Muscle of leg (tissue), 11 donors: Measurements from ENCODE around the gene ANP32A. TPM values are rescaled to one million over a fixed set of nuclear protein-coding genes. Genes with fewer than 3 reads are reported as not detected.

ENCODE experiments used
- DNase-seq: peaks from one replicate; pipeline ENCODE4 v3.0.0; 2013
- H3K27ac ChIP-seq: one replicate; pipeline ENCODE4 v1.5.1; 2013; ENCODE audit warnings: mild to moderate bottlenecking, low read length, control low read depth
- H3K27me3 ChIP-seq: one replicate; pipeline ENCODE4 v1.6.1; 2013; ENCODE audit warnings: low read length; ENCODE audit not compliant: control insufficient read depth, insufficient read depth
- H3K36me3 ChIP-seq: one replicate; pipeline ENCODE4 v1.6.1; 2013; ENCODE audit warnings: low read length; ENCODE audit not compliant: control insufficient read depth, insufficient read depth
- H3K4me1 ChIP-seq: one replicate; pipeline ENCODE4 v1.6.1; 2013; ENCODE audit warnings: low read length; ENCODE audit not compliant: control insufficient read depth, insufficient read depth
- H3K4me3 ChIP-seq: one replicate; pipeline ENCODE4 v1.5.1; 2013; ENCODE audit warnings: low read length, control low read depth
- H3K9me3 ChIP-seq: replicated peaks from 2 replicates; pipeline ENCODE4 v1.6.1; 2013; ENCODE audit warnings: low read depth, low read length; ENCODE audit not compliant: control insufficient read depth
- WGBS: methylation state at CpG from one replicate; pipeline ENCODE4 v1.1.5; 2013; ENCODE audit warnings: missing lambda C conversion rate; ENCODE audit not compliant: insufficient coverage; 5-methylcytosine and 5-hydroxymethylcytosine counted together
- polyA plus RNA-seq, 8 donors: library from polyadenylated mRNA; unstranded; fragments of 120-200 nt; gene quantifications; one replicate each; pipeline versions ENCODE4 v1.2.1 to v1.2.3, GENCODE V29; 2013; ENCODE audit warnings: inconsistent platforms in 1 of 8, low replicate concordance in 1 of 8; ENCODE audit not compliant: insufficient read length in 8 of 8, insufficient read depth in 1 of 8
- total RNA-seq: library from RNA; stranded (reverse); fragments of 120-200 nt; gene quantifications from one replicate; pipeline ENCODE4 v1.2.4, GENCODE V29; 2013

Gene ANP32A
- total and polyA plus RNA-seq, 9 donors: 64.1 to 213 (median 177) TPM

GRCh38 chr15:68733666-68734065 is 87.0 kb downstream of the ANP32A start:
- no peak overlapping the region for H3K27ac ChIP-seq
- peaks cover 23% of the 10 kb centered on the region for H3K4me1 ChIP-seq
- no peaks in the 10 kb centered on the region for H3K9me3 ChIP-seq
- 29% methylated on average over 5 of the region's 6 CpGs for WGBS
- no peak overlapping the region for H3K4me3 ChIP-seq
- no peaks in the 10 kb centered on the region for H3K36me3 ChIP-seq
- peak; percentile 21 for DNase-seq
- no peaks in the 10 kb centered on the region for H3K27me3 ChIP-seq

GRCh38 chr15:68732451-68732850 is 88.2 kb downstream of the ANP32A start:
- peaks cover 23% of the 10 kb centered on the region for H3K4me1 ChIP-seq
- H3K4me3 ChIP-seq: no peak overlapping the region
- no peak overlapping the region for H3K27ac ChIP-seq
- no peaks in the 10 kb centered on the region for H3K27me3 ChIP-seq
- no peaks in the 10 kb centered on the region for H3K36me3 ChIP-seq
- no peaks in the 10 kb centered on the region for H3K9me3 ChIP-seq
- no peak for DNase-seq
- WGBS: 93% methylated on average over 2 of the region's 2 CpGs

GRCh38 chr15:68730976-68731897 is 89.5 kb downstream of the ANP32A start:
- no peaks in the 10 kb centered on the region for H3K27me3 ChIP-seq
- no peaks in the 10 kb centered on the region for H3K36me3 ChIP-seq
- no peak overlapping the region for H3K4me3 ChIP-seq
- peak overlapping the region; percentile 79 for H3K27ac ChIP-seq
- DNase-seq: peak; percentile 79
- 36% methylated on average over 11 of the region's 15 CpGs for WGBS
- H3K4me1 ChIP-seq: peaks cover 23% of the 10 kb centered on the region
- no peaks in the 10 kb centered on the region for H3K9me3 ChIP-seq

DNA sequence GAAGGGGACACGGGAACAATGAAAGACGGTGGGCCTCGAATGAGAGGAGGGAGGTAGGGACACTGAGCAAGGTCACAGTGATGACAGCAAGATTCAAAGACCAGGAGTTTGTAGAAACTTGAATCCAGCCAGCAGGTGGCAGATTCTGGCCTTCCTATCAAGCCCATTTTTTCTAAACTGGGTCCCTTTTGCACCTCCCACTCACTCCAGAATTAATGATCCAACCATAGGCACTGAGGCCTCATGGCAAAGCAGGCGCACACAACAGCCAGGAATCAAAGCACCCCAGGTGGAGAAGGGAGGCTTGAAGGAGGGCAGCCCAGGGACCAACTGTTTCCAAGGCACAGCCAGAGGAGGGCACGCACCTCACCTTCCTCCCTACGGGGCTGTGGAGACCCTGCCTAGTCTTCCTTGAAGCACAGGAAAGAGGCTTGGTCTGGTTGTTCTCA is 90.2 kb downstream of the ANP32A start:
- no peaks in the 10 kb centered on the region for H3K27me3 ChIP-seq
- no peaks in the 10 kb centered on the region for H3K36me3 ChIP-seq
- 6% methylated on average over 3 of the region's 6 CpGs for WGBS
- DNase-seq: peak; percentile 80
- peak overlapping the region; percentile 79 for H3K27ac ChIP-seq
- H3K4me3 ChIP-seq: no peak overlapping the region
- H3K4me1 ChIP-seq: peaks cover 30% of the 10 kb centered on the region
- no peaks in the 10 kb centered on the region for H3K9me3 ChIP-seq

DNA sequence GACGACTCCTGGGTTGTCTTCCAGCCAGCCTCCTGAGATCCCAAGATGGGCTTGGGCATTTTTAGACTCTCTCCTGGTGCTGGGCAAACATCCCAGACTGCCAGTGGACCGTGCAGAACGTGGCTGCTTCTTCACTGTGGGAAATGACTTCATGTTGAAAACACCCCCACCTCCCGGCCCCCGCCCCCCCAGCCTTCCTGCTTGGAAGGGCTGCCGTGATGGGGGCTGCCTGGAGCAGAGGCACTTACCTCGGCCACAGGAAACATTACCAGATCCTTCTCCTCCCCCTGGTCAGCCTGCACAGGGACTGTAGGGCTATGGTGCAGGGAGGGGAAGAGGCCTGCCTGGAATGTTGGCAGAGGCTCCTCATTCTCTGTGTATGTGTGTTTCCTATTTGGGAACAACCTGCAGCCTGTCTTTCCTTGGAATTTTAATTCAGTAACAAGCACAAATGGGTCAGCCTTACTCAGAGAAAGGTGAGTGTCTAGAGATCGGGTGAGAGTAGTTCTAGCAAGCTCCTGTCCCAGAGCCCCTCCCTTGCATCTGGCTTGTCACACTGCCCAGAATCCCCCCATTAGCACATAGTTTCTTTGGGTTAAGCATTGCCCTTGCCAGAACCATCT is 90.8 kb downstream of the ANP32A start:
- no CpG with 5 or more reads among the region's 8 CpGs for WGBS
- peaks cover 31% of the 10 kb centered on the region for H3K4me1 ChIP-seq

More for the DNA sequence above, 90.8 kb downstream of the ANP32A start:
- Histone ChIP-seq H3K9me3 (no peaks in the 10 kb centered on the region), H3K4me3 (no peak overlapping the region), H3K27ac (peak overlapping the region; percentile 49), H3K27me3 (no peaks in the 10 kb centered on the region), H3K36me3 (no peaks in the 10 kb centered on the region)
- DNase-seq: peak; percentile 70

Other genes with a start within 250 kb of the ANP32A start
- 2.9 TPM for gene CORO2B, start 241.9 kb downstream of the ANP32A start, total RNA-seq
- gene CORO2B, start 241.9 kb downstream of the ANP32A start, polyA plus RNA-seq: 1 to 10 TPM; 3.5 to 8.6 (median 5.6) TPM
- gene SPESP1, start 109.6 kb upstream of the ANP32A start, total RNA-seq: 2.7 TPM
- 1 to 10 TPM; 1.8 to 7.7 (median 3.9) TPM for gene SPESP1, start 109.6 kb upstream of the ANP32A start, polyA plus RNA-seq
- gene NOX5, start 193.8 kb upstream of the ANP32A start, total RNA-seq: 0.09 TPM
- gene NOX5, start 193.8 kb upstream of the ANP32A start, polyA plus RNA-seq: under 1 TPM; 0.07 to 0.56 (median 0.30) TPM